Liver (tissue), 9 donors: ENCODE results near the gene ARHGAP28. TPM values are rescaled to one million over a fixed set of nuclear protein-coding genes. Genes with fewer than 3 reads are reported as not detected.

Source experiments
- DNase-seq: peaks from one replicate; pipeline ENCODE4 v3.0.0-alpha.2; 2017; ENCODE audit warnings: low spot score
- H3K27ac ChIP-seq, 2 donors: one replicate each; pipeline ENCODE4 v1.7.0; 2013; ENCODE audit warnings: inconsistent platforms in 2 of 2, low read length in 2 of 2, control low read depth in 1 of 2, low read depth in 1 of 2, mild to moderate bottlenecking in 1 of 2
- H3K27me3 ChIP-seq, 4 donors: one replicate each; pipeline versions ENCODE4 v1.6.1 to v1.7.0; 2013; ENCODE audit warnings: low read length in 3 of 4, inconsistent platforms in 1 of 4, mild to moderate bottlenecking in 1 of 4, moderate library complexity in 1 of 4; ENCODE audit not compliant: control insufficient read depth in 4 of 4, insufficient read depth in 4 of 4
- H3K36me3 ChIP-seq, 4 donors: one replicate each; pipeline versions ENCODE4 v1.6.1 to v1.7.0; 2013; ENCODE audit warnings: low read length in 3 of 4, mild to moderate bottlenecking in 3 of 4, low read depth in 1 of 4, moderate library complexity in 1 of 4; ENCODE audit not compliant: control insufficient read depth in 4 of 4, insufficient read depth in 3 of 4
- H3K4me1 ChIP-seq, 4 donors: one replicate each; pipeline versions ENCODE4 v1.6.1 to v1.7.0; 2013; ENCODE audit warnings: low read length in 3 of 4, mild to moderate bottlenecking in 3 of 4, moderate library complexity in 1 of 4; ENCODE audit not compliant: control insufficient read depth in 4 of 4, insufficient read depth in 4 of 4
- H3K4me3 ChIP-seq, 3 donors: one replicate each; pipeline versions ENCODE4 v1.6.1 to v1.7.0; 2013; ENCODE audit warnings: low read length in 3 of 3, control low read depth in 1 of 3, low read depth in 1 of 3, mild to moderate bottlenecking in 1 of 3
- H3K9ac ChIP-seq, 2 donors: one replicate each; pipeline ENCODE4 v1.7.0; 2013; ENCODE audit warnings: low read length in 2 of 2, mild to moderate bottlenecking in 2 of 2, moderate library complexity in 2 of 2, control low read depth in 1 of 2, low read depth in 1 of 2
- H3K9me3 ChIP-seq, 4 donors: one replicate each; pipeline versions ENCODE4 v1.6.1 to v1.7.0; 2013; ENCODE audit warnings: low read length in 3 of 4; ENCODE audit not compliant: control insufficient read depth in 4 of 4
- ATF3 ChIP-seq: IDR thresholded peaks from 2 replicates; pipeline ENCODE4 v1.6.1; 2016; ENCODE audit warnings: antibody characterized with exemption
- CTCF ChIP-seq: fragments of 150-350 bp; IDR thresholded peaks from 2 replicates; pipeline ENCODE4 v1.5.1; 2017; ENCODE audit warnings: improper control_type of control experiment, low read depth, low read length; ENCODE audit not compliant: missing input control
- EGR1 ChIP-seq, 2 donors: IDR thresholded peaks; 2 replicates each; pipeline ENCODE4 v1.6.1; 2016 to 2018; ENCODE audit warnings: antibody characterized with exemption in 2 of 2, low read depth in 2 of 2
- FOXA1 ChIP-seq: IDR thresholded peaks from 2 replicates; pipeline ENCODE4 v1.6.1; 2016; ENCODE audit warnings: antibody characterized with exemption
- FOXA2 ChIP-seq: IDR thresholded peaks from 2 replicates; pipeline ENCODE4 v1.6.1; 2016; ENCODE audit warnings: antibody characterized with exemption
- GABPA ChIP-seq, 2 donors: IDR thresholded peaks in 1 of 2; conservative IDR thresholded peaks in 1 of 2; 2 replicates each; pipeline ENCODE4 v1.6.1; 2016; ENCODE audit warnings: antibody characterized with exemption in 2 of 2, mild to moderate bottlenecking in 1 of 2, moderate library complexity in 1 of 2
- HNF4A ChIP-seq, 2 donors: conservative IDR thresholded peaks; 2 replicates each; pipeline ENCODE4 v1.6.1; 2016; ENCODE audit warnings: antibody characterized with exemption in 2 of 2, mild to moderate bottlenecking in 2 of 2
- HNF4G ChIP-seq: IDR thresholded peaks from 2 replicates; pipeline ENCODE4 v1.6.1; 2016; ENCODE audit warnings: antibody characterized with exemption
- JUND ChIP-seq, 2 donors: IDR thresholded peaks; 2 replicates each; pipeline ENCODE4 v1.6.1; 2016; ENCODE audit warnings: antibody characterized with exemption in 2 of 2
- MAX ChIP-seq: IDR thresholded peaks from 2 replicates; pipeline ENCODE4 v1.6.1; 2016; ENCODE audit warnings: antibody characterized with exemption
- NR2F2 ChIP-seq: IDR thresholded peaks from 2 replicates; pipeline ENCODE4 v1.6.1; 2016; ENCODE audit warnings: antibody characterized with exemption
- RAD21 ChIP-seq, 2 donors: IDR thresholded peaks; 2 replicates each; pipeline ENCODE4 v1.6.1; 2016; ENCODE audit warnings: antibody characterized with exemption in 2 of 2, mild to moderate bottlenecking in 2 of 2
- REST ChIP-seq: IDR thresholded peaks from 2 replicates; pipeline ENCODE4 v1.6.1; 2016; ENCODE audit warnings: antibody characterized with exemption, mild to moderate bottlenecking
- RXRA ChIP-seq, 2 donors: IDR thresholded peaks; 2 replicates each; pipeline ENCODE4 v1.6.1; 2017 to 2018; ENCODE audit warnings: antibody characterized with exemption in 2 of 2, mild to moderate bottlenecking in 1 of 2
- SP1 ChIP-seq: IDR thresholded peaks from 2 replicates; pipeline ENCODE4 v1.6.1; 2018; ENCODE audit warnings: antibody characterized with exemption, mild to moderate bottlenecking
- TAF1 ChIP-seq: conservative IDR thresholded peaks from 2 replicates; pipeline ENCODE4 v1.6.1; 2016; ENCODE audit warnings: antibody characterized with exemption, mild to moderate bottlenecking
- YY1 ChIP-seq: IDR thresholded peaks from 2 replicates; pipeline ENCODE4 v1.6.1; 2016; ENCODE audit warnings: antibody characterized with exemption, mild to moderate bottlenecking
- ZBTB33 ChIP-seq: IDR thresholded peaks from 2 replicates; pipeline ENCODE4 v1.6.1; 2016; ENCODE audit warnings: antibody characterized with exemption
- WGBS: extraction: QIAGEN DNeasy Blood & Tissue Kit; methylation state at CpG from one replicate; pipeline ENCODE4 v1.1.7; 2013; 5-methylcytosine and 5-hydroxymethylcytosine counted together
- polyA plus RNA-seq, 2 donors: library from polyadenylated mRNA; stranded (reverse) in 1 of 2; unstranded in 1 of 2; fragments of 200-250 nt in 1 of 2; fragments of >200 nt in 1 of 2; fragmentation: Nextera tagmentation in 1 of 2; extraction: Ambion mirVana in 1 of 2; gene quantifications; one replicate each; pipeline versions ENCODE4 v1.2.1 to v1.2.3, GENCODE V29; 2013 to 2015
- total RNA-seq, 2 donors: library from RNA; depleted of rRNA; stranded (reverse); fragments of >200 nt; gene quantifications; one replicate each; pipeline ENCODE4 v1.2.3, GENCODE V29; 2014
- donor health status: healthy.
- donor health status: healthy.
- donor health status: healthy.
- donor health status: healthy.
- donor health status: healthy.

The ARHGAP28 gene
- total and polyA plus RNA-seq, 4 donors, result 0.14 to 2.1 (median 0.69) TPM

- Histone ChIP-seq H3K4me3 (no peak overlapping the region), H3K9me3 (no peaks in the 10 kb centered on the region), H3K9ac (peak overlapping the region in 1 of 2 donors; percentile 22), H3K36me3 (no peaks in the 10 kb centered on the region), H3K4me1 (no peaks in the 10 kb centered on the region), H3K27ac (no peak overlapping the region), H3K27me3 (no peaks in the 10 kb centered on the region)
- 52% methylated on average over 2 of the region's 2 CpGs for WGBS
- TF ChIP-seq FOXA1 (no peak), NR2F2 (no peak), RXRA (IDR thresholded peaks at IDR 0.05) (no peak), GABPA (IDR thresholded peaks at IDR 0.05 in 1 of 2, conservative IDR thresholded peaks at IDR 0.05 in 1 of 2) (no peak), ATF3 (no peak), FOXA2 (no peak), SP1 (no peak), REST (no peak), ZBTB33 (no peak), TAF1 (no peak), HNF4A (conservative IDR thresholded peaks at IDR 0.05) (no peak), MAX (no peak), RAD21 (IDR thresholded peaks at IDR 0.05) (no peak), CTCF (no peak), YY1 (no peak), JUND (IDR thresholded peaks at IDR 0.05) (no peak), EGR1 (IDR thresholded peaks at IDR 0.05; ENCODE audit: low read depth in 2 of 2) (no peak), HNF4G (no peak)
- DNase-seq, result no peak
Measured at GRCh38 chr18:6775702-6776101, 46.2 kb downstream of the ARHGAP28 start.
